ENCODE results near the gene SYNE3.

The SYNE3 gene

DNA sequence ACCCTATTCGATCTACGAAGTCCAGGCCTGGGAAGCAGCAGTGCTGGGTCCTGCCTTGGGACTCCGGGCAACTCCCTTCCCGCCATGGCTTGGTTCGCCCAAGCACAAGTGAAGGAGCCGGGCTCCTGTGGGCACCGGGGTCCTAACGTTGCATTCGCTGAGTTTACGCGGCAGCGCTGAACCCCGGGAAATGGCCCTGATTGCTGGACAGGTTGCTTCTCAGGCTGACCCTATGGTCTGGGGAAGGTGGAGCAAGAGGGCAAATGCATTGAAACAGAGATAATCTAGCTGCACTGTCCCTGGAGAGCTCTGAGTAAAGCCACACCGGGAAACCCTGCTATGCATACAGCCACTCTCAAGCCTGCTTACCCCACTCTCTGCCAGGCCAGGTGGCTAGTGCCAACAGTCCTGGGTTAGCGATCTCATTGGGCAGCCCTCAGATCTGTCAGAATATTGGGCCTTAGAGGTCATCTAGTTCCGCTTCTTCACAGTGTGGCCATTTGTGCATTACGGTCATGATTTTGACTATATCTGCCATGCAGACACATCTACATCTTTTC, 11.3 kb downstream of the SYNE3 start:
- DNase-seq (ENCODE audit: low read depth, low spot score) = no peak
- no peak overlapping the region for H3K4me3 ChIP-seq (ENCODE audit: low read depth, low read length)
- ChIA-PET CTCF (interaction anchor here (0.9 to 5.5 kb wide), 4 partner anchors 9 to 21 kb away, joined by 4 to 34 read pairs (median 4); partner anchors contain the start of gene SYNE3), POLR2A (interaction anchor here (1.4 kb wide), 1 partner anchor 19 kb away, joined by 7 read pairs; no protein-coding TSS in a partner anchor)
- TF ChIP-seq, protein P1, sequence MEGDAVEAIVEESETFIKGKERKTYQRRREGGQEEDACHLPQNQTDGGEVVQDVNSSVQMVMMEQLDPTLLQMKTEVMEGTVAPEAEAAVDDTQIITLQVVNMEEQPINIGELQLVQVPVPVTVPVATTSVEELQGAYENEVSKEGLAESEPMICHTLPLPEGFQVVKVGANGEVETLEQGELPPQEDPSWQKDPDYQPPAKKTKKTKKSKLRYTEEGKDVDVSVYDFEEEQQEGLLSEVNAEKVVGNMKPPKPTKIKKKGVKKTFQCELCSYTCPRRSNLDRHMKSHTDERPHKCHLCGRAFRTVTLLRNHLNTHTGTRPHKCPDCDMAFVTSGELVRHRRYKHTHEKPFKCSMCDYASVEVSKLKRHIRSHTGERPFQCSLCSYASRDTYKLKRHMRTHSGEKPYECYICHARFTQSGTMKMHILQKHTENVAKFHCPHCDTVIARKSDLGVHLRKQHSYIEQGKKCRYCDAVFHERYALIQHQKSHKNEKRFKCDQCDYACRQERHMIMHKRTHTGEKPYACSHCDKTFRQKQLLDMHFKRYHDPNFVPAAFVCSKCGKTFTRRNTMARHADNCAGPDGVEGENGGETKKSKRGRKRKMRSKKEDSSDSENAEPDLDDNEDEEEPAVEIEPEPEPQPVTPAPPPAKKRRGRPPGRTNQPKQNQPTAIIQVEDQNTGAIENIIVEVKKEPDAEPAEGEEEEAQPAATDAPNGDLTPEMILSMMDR (IDR thresholded peaks at IDR 0.05; ENCODE audit: insufficient read depth, low read length, missing control alignments) = no peak

DNA sequence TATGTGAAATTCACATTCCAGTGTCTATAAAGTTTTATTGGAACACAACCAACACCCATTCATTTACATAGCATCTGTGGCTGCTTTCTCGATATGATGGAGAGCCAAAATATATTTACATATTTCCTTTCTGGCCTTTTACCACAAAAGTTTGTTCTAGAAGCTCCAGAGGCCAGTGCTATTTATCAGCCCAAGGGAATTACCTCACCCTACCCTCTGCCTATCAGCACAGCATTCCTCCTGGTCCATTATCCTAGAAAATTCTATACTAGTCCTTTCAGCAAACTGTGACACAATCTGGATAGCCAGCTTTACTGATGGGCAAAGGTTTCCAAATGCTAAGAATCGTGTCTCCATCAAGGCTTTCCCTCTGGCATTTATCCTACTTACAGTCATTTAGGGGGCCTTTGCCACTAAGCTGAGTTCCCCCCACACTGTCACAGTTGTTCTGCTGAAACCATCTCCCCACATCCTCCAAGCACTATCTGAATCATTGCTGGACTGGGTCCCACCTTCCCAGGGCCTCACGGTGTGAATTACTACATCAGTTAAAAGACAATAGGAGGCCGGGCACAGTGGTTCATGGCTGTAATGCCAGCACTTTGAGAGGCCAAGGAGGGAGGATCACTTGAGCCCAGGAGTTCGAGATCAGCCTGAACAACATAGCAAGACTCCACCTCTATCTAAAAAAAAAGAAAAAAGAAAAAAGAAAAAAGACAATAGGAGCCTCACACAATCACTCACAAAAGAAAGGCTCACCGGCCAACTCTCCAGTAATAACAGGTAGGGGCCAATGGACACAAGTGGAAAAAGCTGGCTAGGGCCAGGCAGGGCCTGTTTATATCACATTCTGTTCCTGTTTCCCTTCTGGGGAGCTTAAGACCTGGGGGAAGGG, 12.1 kb downstream of the SYNE3 start:
- H3K4me3 ChIP-seq (ENCODE audit: low read depth, low read length) = no peak overlapping the region
- ChIA-PET POLR2A (interaction anchor here (1.0 to 1.4 kb wide), 2 partner anchors 19 to 29 kb away, joined by 3 to 7 read pairs; no protein-coding TSS in a partner anchor), CTCF (interaction anchor here (1.6 to 5.5 kb wide), 3 partner anchors 9 to 22 kb away, joined by 4 to 34 read pairs (median 5); no protein-coding TSS in a partner anchor)
- peak; percentile 52 for DNase-seq (ENCODE audit: low read depth, low spot score)
- TF ChIP-seq, protein P1 (IDR thresholded peaks at IDR 0.05; ENCODE audit: insufficient read depth, low read length, missing control alignments) = no peak

DNA sequence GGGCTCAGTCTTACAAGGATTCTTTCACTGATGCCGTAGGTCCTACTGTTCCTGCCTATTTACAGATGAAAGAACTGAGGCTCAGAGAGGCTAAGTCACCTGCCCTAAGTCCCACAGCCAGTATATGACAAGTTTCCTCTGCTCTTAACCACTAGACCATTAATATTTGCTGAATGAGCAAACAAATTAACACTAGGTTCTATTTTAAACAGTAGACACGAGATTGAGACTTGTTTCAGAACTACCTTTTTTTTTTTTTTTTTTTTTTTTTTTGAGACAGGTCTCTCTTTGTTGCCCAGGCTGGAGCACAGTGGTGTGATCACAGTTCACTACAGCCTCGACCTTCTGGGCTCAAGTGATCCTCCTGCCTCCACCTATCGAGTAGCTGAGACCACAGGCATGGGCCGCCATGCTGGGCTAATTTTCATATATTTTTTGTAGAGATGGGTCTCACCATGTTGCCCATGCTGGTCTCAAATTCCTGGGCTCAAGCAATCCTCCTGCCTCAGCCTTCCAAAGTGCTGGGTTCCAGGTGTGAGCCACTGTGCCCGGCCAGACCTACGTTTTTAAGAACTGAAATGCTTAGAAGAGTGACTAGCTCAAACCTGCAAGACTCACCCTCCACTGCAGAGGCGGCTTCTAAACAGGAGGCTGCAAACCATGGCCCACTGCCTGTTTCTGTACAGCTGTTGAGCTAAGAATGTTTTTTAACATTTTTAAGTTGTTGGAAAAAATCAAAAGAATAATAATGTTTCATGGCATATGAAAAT, 12.9 kb downstream of the SYNE3 start:
- no peak overlapping the region for H3K4me3 ChIP-seq (ENCODE audit: low read depth, low read length)
- TF ChIP-seq, protein P1 (IDR thresholded peaks at IDR 0.05; ENCODE audit: insufficient read depth, low read length, missing control alignments) = no peak
- ChIA-PET CTCF (interaction anchor here (1.8 to 5.5 kb wide), 2 partner anchors 10 to 23 kb away, joined by 4 to 34 read pairs; no protein-coding TSS in a partner anchor), POLR2A (interaction anchor here (1.0 to 1.4 kb wide), 2 partner anchors 20 to 30 kb away, joined by 3 to 7 read pairs; no protein-coding TSS in a partner anchor)
- no peak for DNase-seq (ENCODE audit: low read depth, low spot score)

DNA sequence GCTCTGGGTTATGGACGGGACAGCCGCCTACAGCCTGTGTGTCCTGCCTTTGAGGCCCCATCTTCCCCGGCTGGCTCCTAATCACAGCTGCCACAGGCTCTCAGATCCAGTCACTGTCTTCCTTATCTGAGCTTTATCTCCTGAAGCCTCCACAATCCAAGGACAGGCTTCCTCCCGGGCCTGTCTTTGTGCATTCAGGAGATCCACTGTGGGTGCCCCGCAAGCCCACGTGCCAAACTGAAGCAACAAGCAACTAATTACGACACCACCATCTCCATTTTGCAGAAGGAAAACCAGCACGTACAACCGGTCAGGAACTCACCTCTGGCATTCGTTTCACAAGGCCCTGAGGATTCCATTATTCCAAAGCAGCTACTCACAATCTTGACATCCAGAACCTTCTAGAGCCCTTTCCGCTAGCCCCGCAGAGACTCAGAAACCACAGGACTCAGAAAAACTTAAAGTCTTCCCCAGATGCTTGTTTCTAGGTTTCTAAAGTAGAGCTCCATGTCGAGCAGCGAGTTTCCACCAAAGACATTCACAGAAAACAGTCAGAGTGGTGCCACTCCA, 14.0 kb downstream of the SYNE3 start:
- no peak for DNase-seq (ENCODE audit: low read depth, low spot score)
- no peak overlapping the region for H3K4me3 ChIP-seq (ENCODE audit: low read depth, low read length)
- ChIA-PET CTCF (interaction anchor here (0.7 to 5.5 kb wide), 2 partner anchors 24 to 60 kb away, joined by 3 to 34 read pairs; no protein-coding TSS in a partner anchor), POLR2A (no interaction called here)
- TF ChIP-seq, protein P1 (IDR thresholded peaks at IDR 0.05; ENCODE audit: insufficient read depth, low read length, missing control alignments) = no peak

DNA sequence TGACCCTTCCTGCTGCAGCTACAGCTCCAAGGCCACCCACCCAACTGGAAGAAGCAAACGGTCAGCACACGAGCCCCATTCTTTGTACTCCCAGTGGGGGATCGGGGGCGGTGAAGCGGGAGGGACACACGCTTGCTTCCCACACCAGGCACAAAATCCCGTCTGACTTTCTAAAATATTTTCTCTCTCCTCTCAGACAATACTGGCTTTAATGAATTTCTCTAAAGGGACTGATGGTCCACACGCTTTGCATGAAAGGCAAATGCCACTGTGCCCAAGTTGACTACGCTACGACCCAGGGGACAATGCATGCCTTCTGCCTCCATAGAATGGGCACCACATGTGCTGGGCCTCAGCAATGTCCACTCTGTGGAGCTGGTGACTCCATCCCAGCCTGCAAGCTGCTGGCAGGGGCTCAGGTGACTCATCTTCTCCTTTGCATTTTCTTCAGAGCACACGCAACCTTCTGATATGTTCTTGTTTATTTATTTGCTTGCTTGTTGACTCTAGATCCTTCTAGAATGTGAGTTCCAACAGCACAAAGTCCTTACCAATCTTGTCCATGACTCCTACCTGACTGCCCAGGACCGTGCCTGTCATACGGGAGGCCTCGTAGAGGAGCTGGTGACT, 15.6 kb downstream of the SYNE3 start:
- H3K4me3 ChIP-seq (ENCODE audit: low read depth, low read length) = no peak overlapping the region
- TF ChIP-seq, protein P1 (IDR thresholded peaks at IDR 0.05; ENCODE audit: insufficient read depth, low read length, missing control alignments) = no peak
- ChIA-PET POLR2A (interaction anchor here (0.9 to 1.5 kb wide), 3 partner anchors 15 to 22 kb away, joined by 3 to 5 read pairs (median 3); no protein-coding TSS in a partner anchor), CTCF (interaction anchor here (1.2 to 5.5 kb wide), 4 partner anchors 15 to 58 kb away, joined by 3 to 34 read pairs (median 8); partner anchors contain the start of gene SYNE3)
- no peak for DNase-seq (ENCODE audit: low read depth, low spot score)

Measured in AG04449 (cell line).